AG10803 (cell line): ENCODE measurements around the gene USP3.
A peak's percentile ranks its signal among the peaks of the same experiment; 100 is the strongest.
"Not testable (repeated sequence)": the region's sequence is repeated elsewhere in the genome, so short reads cannot be mapped to it uniquely, and the experiment has no call there.

Source experiments
- DNase-seq: peaks from one replicate; pipeline ENCODE4 v3.0.0; 2010; ENCODE audit warnings: low read depth
- H3K4me3 ChIP-seq: 2 replicates; pipeline ENCODE4 v1.5.1; 2011; ENCODE audit warnings: mild to moderate bottlenecking, low read length, control low read depth
- TF ChIP-seq, protein P1 (sequence below): conservative IDR thresholded peaks from 2 replicates; pipeline ENCODE4 v1.5.1; 2011; ENCODE audit warnings: mild to moderate bottlenecking, low read length, control low read depth, inconsistent platforms

The USP3 gene

DNA sequence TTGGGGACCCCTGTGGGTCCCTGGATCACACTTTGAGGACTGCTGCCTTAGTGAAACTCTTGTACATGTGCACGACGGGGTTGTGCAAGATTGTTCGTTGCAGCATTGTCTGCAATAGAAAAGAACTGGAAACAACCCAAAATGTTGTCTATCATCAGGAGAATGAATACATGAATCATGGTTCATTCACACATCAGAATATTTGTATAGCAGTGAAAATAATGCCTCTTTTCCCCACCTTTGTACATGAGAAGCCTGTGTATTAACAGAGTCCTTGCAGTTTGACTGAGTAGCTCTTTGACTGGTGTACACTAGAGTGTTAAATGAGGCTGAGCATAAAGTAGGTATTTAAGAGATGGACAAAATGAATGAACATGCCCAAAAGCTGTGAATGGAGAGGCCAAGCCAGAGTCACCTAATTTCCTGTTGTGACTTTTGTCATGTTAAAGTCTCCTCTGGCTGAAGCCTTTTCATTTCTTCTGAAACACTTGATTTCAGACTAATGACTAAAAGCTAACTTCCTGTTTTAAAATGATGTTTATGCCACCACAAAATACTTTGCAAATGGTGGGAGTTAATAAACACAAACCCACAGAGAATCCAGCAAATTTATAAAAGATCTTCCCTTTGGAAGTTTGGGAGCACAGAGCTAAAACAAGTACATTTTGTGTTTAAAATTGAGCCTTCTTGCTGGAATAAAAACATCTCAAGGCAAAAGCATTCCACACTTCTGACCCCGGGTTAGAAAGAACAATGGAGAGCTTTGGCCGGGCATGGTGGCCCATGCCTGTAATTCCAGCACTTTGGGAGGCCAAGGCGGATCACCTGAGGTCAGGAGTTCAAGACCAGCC, 20.6 kb upstream of the USP3 start:
- TF ChIP-seq, protein P1, sequence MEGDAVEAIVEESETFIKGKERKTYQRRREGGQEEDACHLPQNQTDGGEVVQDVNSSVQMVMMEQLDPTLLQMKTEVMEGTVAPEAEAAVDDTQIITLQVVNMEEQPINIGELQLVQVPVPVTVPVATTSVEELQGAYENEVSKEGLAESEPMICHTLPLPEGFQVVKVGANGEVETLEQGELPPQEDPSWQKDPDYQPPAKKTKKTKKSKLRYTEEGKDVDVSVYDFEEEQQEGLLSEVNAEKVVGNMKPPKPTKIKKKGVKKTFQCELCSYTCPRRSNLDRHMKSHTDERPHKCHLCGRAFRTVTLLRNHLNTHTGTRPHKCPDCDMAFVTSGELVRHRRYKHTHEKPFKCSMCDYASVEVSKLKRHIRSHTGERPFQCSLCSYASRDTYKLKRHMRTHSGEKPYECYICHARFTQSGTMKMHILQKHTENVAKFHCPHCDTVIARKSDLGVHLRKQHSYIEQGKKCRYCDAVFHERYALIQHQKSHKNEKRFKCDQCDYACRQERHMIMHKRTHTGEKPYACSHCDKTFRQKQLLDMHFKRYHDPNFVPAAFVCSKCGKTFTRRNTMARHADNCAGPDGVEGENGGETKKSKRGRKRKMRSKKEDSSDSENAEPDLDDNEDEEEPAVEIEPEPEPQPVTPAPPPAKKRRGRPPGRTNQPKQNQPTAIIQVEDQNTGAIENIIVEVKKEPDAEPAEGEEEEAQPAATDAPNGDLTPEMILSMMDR: no peak
- DNase-seq: no peak
- no peak overlapping the region for H3K4me3 ChIP-seq

DNA sequence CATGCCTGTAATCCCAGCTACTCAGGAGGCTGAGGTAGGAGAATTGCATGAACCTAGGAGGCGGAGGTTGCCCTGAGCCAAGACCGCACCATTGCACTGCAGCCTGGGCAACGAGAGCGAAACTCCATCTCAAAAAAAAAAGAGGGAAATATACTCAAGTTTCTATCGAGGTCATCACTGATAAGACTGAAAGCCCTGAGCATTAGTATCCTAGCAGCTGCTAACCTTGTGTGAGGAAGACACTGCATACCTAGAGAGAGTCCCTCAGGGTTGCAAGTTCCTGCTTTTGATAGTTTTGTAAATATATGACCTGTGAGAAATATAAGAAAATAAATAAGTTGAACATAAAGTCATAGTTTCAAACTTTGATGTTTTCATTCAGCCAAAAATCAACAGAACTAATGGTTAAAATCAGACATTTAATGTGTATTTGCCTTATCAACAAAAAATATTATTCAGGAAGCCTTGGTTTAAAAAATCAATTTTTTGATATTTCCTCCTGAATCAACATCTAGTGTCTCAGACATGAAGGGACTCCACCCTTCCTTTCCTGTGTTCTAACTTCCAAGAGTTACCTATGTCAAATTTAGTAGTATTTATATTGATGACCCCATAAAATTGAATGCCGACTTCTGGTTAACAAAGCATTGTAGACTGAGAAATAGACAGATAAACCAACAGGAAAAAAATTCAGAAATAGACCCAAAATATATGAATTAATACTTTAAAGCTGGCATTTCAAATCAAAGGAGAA, 19.8 kb upstream of the USP3 start:
- no peak for DNase-seq
- no peak overlapping the region for H3K4me3 ChIP-seq
- TF ChIP-seq, protein P1: no peak

DNA sequence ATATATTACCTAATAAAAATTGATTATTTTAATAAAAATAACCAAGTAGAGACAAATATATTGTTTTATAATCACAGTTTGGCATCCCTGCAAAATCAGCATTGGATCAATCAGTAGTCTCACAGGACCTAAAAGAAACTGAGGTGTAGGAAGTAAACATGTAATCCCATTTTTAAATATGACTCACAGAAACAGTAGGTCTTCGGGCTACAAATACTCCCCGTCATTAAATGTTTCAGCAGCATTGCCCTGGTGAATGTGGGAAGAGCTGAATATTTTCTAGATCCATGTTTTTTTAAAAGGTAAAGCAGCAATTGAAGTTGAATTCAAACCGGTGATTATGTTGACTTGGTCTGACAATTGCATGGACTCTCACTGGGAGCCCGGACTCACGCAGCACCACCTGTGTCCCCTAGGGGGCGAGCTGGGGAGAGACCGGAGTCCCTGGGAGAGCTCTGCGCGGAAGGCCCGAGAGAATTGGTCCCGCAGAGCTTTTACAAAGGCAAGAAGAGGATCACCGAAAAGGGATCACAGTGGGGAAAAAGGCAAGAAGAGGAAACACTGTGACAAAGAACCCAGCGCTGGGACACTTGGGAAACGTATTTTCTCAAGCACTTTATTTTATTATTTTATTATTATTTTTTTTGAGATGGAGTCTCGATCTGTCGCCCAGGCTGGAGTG, 17.2 kb upstream of the USP3 start:
- peak; percentile 68 for DNase-seq
- TF ChIP-seq, protein P1: peak; percentile 98
- no peak overlapping the region for H3K4me3 ChIP-seq

- not testable (repeated sequence) for H3K4me3 ChIP-seq, DNase-seq
Measured at GRCh38 chr15:63487758-63488397, 16.5 kb upstream of the USP3 start.

GRCh38 chr15:63488398-63488960, 15.9 kb upstream of the USP3 start:
- H3K4me3 ChIP-seq: no peak overlapping the region
- DNase-seq: no peak
- TF ChIP-seq, protein P1: no peak

GRCh38 chr15:63489352-63489751, 15.0 kb upstream of the USP3 start:
- H3K4me3 ChIP-seq: no peak overlapping the region
- TF ChIP-seq, protein P1: no peak
- no peak for DNase-seq
